RWPE2 (cell line): ENCODE measurements around the gene KAZN.

ENCODE experiments used
- ATAC-seq: fragments of 200-7000 bp; cut with Tn5 transposase; 3 replicates; pipeline ENCODE4 v1.9.1; 2021; ENCODE audit warnings: low read depth
- DNase-seq: peaks from one replicate; pipeline ENCODE4 v3.0.0-alpha.2; 2020; ENCODE audit warnings: low spot score
- H3K27ac ChIP-seq: fragments of 450-650 bp; 2 replicates; pipeline ENCODE4 v1.5.1; 2017; ENCODE audit warnings: mild to moderate bottlenecking; ENCODE audit not compliant: poor library complexity, severe bottlenecking
- H3K27me3 ChIP-seq: fragments of 250-450 bp; sonication (Bioruptor Pico); 2 replicates; pipeline ENCODE4 v1.5.1; 2021; ENCODE audit warnings: mild to moderate bottlenecking, moderate library complexity; ENCODE audit not compliant: insufficient read depth, poor library complexity, severe bottlenecking
- H3K36me3 ChIP-seq: fragments of 250-450 bp; sonication (Bioruptor Pico); 2 replicates; pipeline ENCODE4 v1.5.1; 2020; ENCODE audit warnings: low read depth, mild to moderate bottlenecking, moderate library complexity
- H3K4me1 ChIP-seq: fragments of 250-450 bp; sonication (Bioruptor Pico); 2 replicates; pipeline ENCODE4 v1.5.1; 2021; ENCODE audit warnings: mild to moderate bottlenecking, moderate library complexity; ENCODE audit not compliant: insufficient read depth, poor library complexity, severe bottlenecking
- H3K4me3 ChIP-seq: fragments of 250-450 bp; sonication (Bioruptor Pico); 2 replicates; pipeline ENCODE4 v1.5.1; 2021; ENCODE audit warnings: mild to moderate bottlenecking, moderate library complexity; ENCODE audit not compliant: severe bottlenecking
- H3K9me3 ChIP-seq: fragments of 250-450 bp; sonication (Bioruptor Pico); 2 replicates; pipeline ENCODE4 v1.5.1; 2021; ENCODE audit warnings: mild to moderate bottlenecking, moderate library complexity; ENCODE audit not compliant: severe bottlenecking
- CTCF ChIP-seq: fragments of 450-650 bp; IDR thresholded peaks from one replicate; pipeline ENCODE4 v1.5.1; 2017; ENCODE audit warnings: mild to moderate bottlenecking, moderate library complexity; ENCODE audit not compliant: poor library complexity, severe bottlenecking

KAZN gene

GRCh38 chr1:14658642-14659041 is 60.2 kb downstream of the KAZN start:
- no peak overlapping the region for H3K27ac ChIP-seq
- H3K4me3 ChIP-seq, result no peak overlapping the region
- TF ChIP-seq CTCF, result no peak
- H3K4me1 ChIP-seq, result no peaks in the 10 kb centered on the region
- no peaks in the 10 kb centered on the region for H3K9me3 ChIP-seq
- ATAC-seq (no peak), DNase-seq (no peak)
- H3K27me3 ChIP-seq, result no peaks in the 10 kb centered on the region
- no peaks in the 10 kb centered on the region for H3K36me3 ChIP-seq

- no peak overlapping the region for H3K27ac ChIP-seq
- no peak for TF ChIP-seq CTCF
- no peaks in the 10 kb centered on the region for H3K27me3 ChIP-seq
- no peaks in the 10 kb centered on the region for H3K4me1 ChIP-seq
- ATAC-seq (no peak), DNase-seq (no peak)
- no peaks in the 10 kb centered on the region for H3K36me3 ChIP-seq
- no peak overlapping the region for H3K4me3 ChIP-seq
- H3K9me3 ChIP-seq, result no peaks in the 10 kb centered on the region
These were observed 61.4 kb downstream of the KAZN start for GRCh38 chr1:14659913-14660312.

GRCh38 chr1:14660801-14661200 is 62.3 kb downstream of the KAZN start:
- Histone ChIP-seq H3K4me3 (no peak overlapping the region), H3K36me3 (no peaks in the 10 kb centered on the region), H3K4me1 (no peaks in the 10 kb centered on the region), H3K27me3 (no peaks in the 10 kb centered on the region), H3K9me3 (no peaks in the 10 kb centered on the region), H3K27ac (no peak overlapping the region)
- no peak for ATAC-seq
- DNase-seq, result no peak
- TF ChIP-seq CTCF, result no peak

- Histone ChIP-seq H3K27me3 (no peaks in the 10 kb centered on the region), H3K27ac (no peak overlapping the region), H3K4me3 (no peak overlapping the region), H3K36me3 (no peaks in the 10 kb centered on the region), H3K9me3 (no peaks in the 10 kb centered on the region), H3K4me1 (peaks cover 3% of the 10 kb centered on the region)
- ATAC-seq (no peak), DNase-seq (no peak)
- no peak for TF ChIP-seq CTCF
These were observed 62.7 kb downstream of the KAZN start for GRCh38 chr1:14661222-14661621.

GRCh38 chr1:14662116-14662515 is 63.6 kb downstream of the KAZN start:
- peaks cover 8% of the 10 kb centered on the region for H3K4me1 ChIP-seq
- no peaks in the 10 kb centered on the region for H3K27me3 ChIP-seq
- no peak overlapping the region for H3K4me3 ChIP-seq
- H3K36me3 ChIP-seq, result no peaks in the 10 kb centered on the region
- TF ChIP-seq CTCF, result no peak
- no peak for DNase-seq
- no peak overlapping the region for H3K27ac ChIP-seq
- ATAC-seq, result no peak
- H3K9me3 ChIP-seq, result no peaks in the 10 kb centered on the region
